HG02885 (cell line): ENCODE results near the gene SIRT2.
"Not testable (repeated sequence)": the region's sequence is repeated elsewhere in the genome, so short reads cannot be mapped to it uniquely, and the experiment has no call there.

Experiments
- ATAC-seq: cut with Tn5 transposase; IDR thresholded peaks from one replicate; pipeline ENCODE4 v1.9.1; 2021; ENCODE audit warnings: mild to moderate bottlenecking; ENCODE audit not compliant: unreplicated experiment, poor library complexity

SIRT2 gene

GRCh38 chr19:38900743-38901190, 1.3 kb upstream of the SIRT2 start:
- ATAC-seq = no peak

- no peak for ATAC-seq
These were observed 798 bp upstream of the SIRT2 start for GRCh38 chr19:38900202-38900629.

- no peak for ATAC-seq
These were observed 501 bp downstream of the SIRT2 start for GRCh38 chr19:38898788-38899446.

GRCh38 chr19:38894968-38895367, 4.5 kb downstream of the SIRT2 start:
- no peak for ATAC-seq

- ATAC-seq = no peak
These were observed 6.1 kb downstream of the SIRT2 start for GRCh38 chr19:38893341-38893771.

GRCh38 chr19:38892841-38893240, 6.6 kb downstream of the SIRT2 start:
- ATAC-seq = no peak

GRCh38 chr19:38891771-38892170, 7.6 kb downstream of the SIRT2 start:
- no peak for ATAC-seq

GRCh38 chr19:38890686-38891085, 8.7 kb downstream of the SIRT2 start:
- ATAC-seq = no peak

GRCh38 chr19:38889803-38890202, 9.6 kb downstream of the SIRT2 start:
- no peak for ATAC-seq

- ATAC-seq = no peak
These were observed 10.5 kb downstream of the SIRT2 start for GRCh38 chr19:38888876-38889275.

- ATAC-seq = not testable (repeated sequence)
These were observed 14.7 kb downstream of the SIRT2 start for GRCh38 chr19:38884691-38885090.

GRCh38 chr19:38883286-38883685, 16.1 kb downstream of the SIRT2 start:
- no peak for ATAC-seq

- no peak for ATAC-seq
These were observed 18.4 kb downstream of the SIRT2 start for GRCh38 chr19:38880882-38881609.

GRCh38 chr19:38880076-38880881, 19.1 kb downstream of the SIRT2 start:
- no peak for ATAC-seq

GRCh38 chr19:38879400-38879751, 20.0 kb downstream of the SIRT2 start:
- ATAC-seq = no peak

- no peak for ATAC-seq
These were observed 20.6 kb downstream of the SIRT2 start for GRCh38 chr19:38878575-38879399.

- peak; percentile 59 for ATAC-seq
These were observed 21.4 kb downstream of the SIRT2 start, which contains the start of gene RINL for GRCh38 chr19:38877781-38878574. Gene RINL (minus strand): TSS chr19:38878275. CDS start chr19:38876742, 1,533 bp downstream.

GRCh38 chr19:38875656-38876395, 23.6 kb downstream of the SIRT2 start:
- no peak for ATAC-seq

- not testable (repeated sequence) for ATAC-seq
These were observed 26.0 kb downstream of the SIRT2 start for GRCh38 chr19:38873400-38873799.
